HG02588 (cell line): Measurements from ENCODE around the gene RNF213.

ENCODE experiments used
- ATAC-seq: cut with Tn5 transposase; IDR thresholded peaks from one replicate; pipeline ENCODE4 v1.9.1; 2021; ENCODE audit warnings: mild to moderate bottlenecking, moderate library complexity; ENCODE audit not compliant: unreplicated experiment

RNF213 gene

GRCh38 chr17:80443916-80444643 is 183.4 kb downstream of the RNF213 start:
- no peak for ATAC-seq

GRCh38 chr17:80444644-80444979 is 184.0 kb downstream of the RNF213 start:
- ATAC-seq: no peak

- no peak for ATAC-seq
Observed at GRCh38 chr17:80445007-80445725, 184.5 kb downstream of the RNF213 start.

GRCh38 chr17:80445726-80446110 is 185.1 kb downstream of the RNF213 start:
- ATAC-seq: no peak

GRCh38 chr17:80446645-80447405 is 186.2 kb downstream of the RNF213 start:
- ATAC-seq: no peak

- ATAC-seq: no peak
Observed at GRCh38 chr17:80447790-80448189, 187.1 kb downstream of the RNF213 start.
